ENCODE results near the gene MRPL16.
"Not testable (repeated sequence)": the region's sequence is repeated elsewhere in the genome, so short reads cannot be mapped to it uniquely, and the experiment has no call there.

GRCh38 chr11:59848439-59848838 lies 37.9 kb upstream of the MRPL16 start:
- TF ChIP-seq NR3C1 (CRISPR knock-in tag; conservative IDR thresholded peaks at IDR 0.05; ENCODE audit: low read depth); CTCF (IDR thresholded peaks at IDR 0.05); RELA (CRISPR knock-in tag; IDR thresholded peaks at IDR 0.05; ENCODE audit: borderline replicate concordance); ZNF121 (CRISPR knock-in tag; IDR thresholded peaks at IDR 0.05); ZBTB43 (CRISPR knock-in tag; IDR thresholded peaks at IDR 0.05); USF2 (CRISPR knock-in tag; IDR thresholded peaks at IDR 0.05); ATF2 (CRISPR knock-in tag; IDR thresholded peaks at IDR 0.05; ENCODE audit: borderline replicate concordance, low read depth); TEAD1 (CRISPR knock-in tag; IDR thresholded peaks at IDR 0.05); TEAD4 (CRISPR knock-in tag; IDR thresholded peaks at IDR 0.05); SP1 (CRISPR knock-in tag; conservative IDR thresholded peaks at IDR 0.05); ESRRA (CRISPR knock-in tag; IDR thresholded peaks at IDR 0.05; ENCODE audit: borderline replicate concordance): not testable (repeated sequence)
- TF ChIP-seq, protein P1, sequence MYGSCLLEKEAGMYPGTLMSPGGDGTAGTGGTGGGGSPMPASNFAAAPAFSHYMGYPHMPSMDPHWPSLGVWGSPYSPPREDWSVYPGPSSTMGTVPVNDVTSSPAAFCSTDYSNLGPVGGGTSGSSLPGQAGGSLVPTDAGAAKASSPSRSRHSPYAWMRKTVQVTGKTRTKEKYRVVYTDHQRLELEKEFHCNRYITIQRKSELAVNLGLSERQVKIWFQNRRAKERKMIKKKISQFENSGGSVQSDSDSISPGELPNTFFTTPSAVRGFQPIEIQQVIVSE (CRISPR knock-in tag; IDR thresholded peaks at IDR 0.05; ENCODE audit: borderline replicate concordance) = not testable (repeated sequence)
- TF ChIP-seq, protein P2, sequence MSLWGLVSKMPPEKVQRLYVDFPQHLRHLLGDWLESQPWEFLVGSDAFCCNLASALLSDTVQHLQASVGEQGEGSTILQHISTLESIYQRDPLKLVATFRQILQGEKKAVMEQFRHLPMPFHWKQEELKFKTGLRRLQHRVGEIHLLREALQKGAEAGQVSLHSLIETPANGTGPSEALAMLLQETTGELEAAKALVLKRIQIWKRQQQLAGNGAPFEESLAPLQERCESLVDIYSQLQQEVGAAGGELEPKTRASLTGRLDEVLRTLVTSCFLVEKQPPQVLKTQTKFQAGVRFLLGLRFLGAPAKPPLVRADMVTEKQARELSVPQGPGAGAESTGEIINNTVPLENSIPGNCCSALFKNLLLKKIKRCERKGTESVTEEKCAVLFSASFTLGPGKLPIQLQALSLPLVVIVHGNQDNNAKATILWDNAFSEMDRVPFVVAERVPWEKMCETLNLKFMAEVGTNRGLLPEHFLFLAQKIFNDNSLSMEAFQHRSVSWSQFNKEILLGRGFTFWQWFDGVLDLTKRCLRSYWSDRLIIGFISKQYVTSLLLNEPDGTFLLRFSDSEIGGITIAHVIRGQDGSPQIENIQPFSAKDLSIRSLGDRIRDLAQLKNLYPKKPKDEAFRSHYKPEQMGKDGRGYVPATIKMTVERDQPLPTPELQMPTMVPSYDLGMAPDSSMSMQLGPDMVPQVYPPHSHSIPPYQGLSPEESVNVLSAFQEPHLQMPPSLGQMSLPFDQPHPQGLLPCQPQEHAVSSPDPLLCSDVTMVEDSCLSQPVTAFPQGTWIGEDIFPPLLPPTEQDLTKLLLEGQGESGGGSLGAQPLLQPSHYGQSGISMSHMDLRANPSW (CRISPR knock-in tag; conservative IDR thresholded peaks at IDR 0.05; ENCODE audit: low read depth) = not testable (repeated sequence)
